A549 (cell line): Measurements from ENCODE around the gene NUP62.

Experiments
- JUNB ChIP-seq: fragments of >200 bp; sonication (Bioruptor Twin); formaldehyde crosslinking; IDR thresholded peaks from 2 replicates; pipeline ENCODE4 v1.6.1; 2016
- RFX5 ChIP-seq: fragments of 450-650 bp; IDR thresholded peaks from 2 replicates; pipeline ENCODE4 v1.7.1; 2014; ENCODE audit warnings: antibody characterized with exemption, mild to moderate bottlenecking, moderate library complexity

- no peak for TF ChIP-seq JUNB
- no peak for TF ChIP-seq RFX5
Observed at GRCh38 chr19:49873129-49873521, 56.2 kb downstream of the NUP62 start.
